ENCODE results near the gene TOR1A. TPM values are rescaled to one million over a fixed set of nuclear protein-coding genes. Genes with fewer than 3 reads are reported as not detected.

The TOR1A gene
- total and polyA plus RNA-seq, 2 donors (not counting 1 experiment from before 2014, with no cell fraction given) = 31.5 to 80.2 TPM

- Histone ChIP-seq H2AFZ (ENCODE audit: low read length) (no peak overlapping the region), H3K4me1 (ENCODE audit: control insufficient read depth, extremely low read depth, insufficient read depth, low read length) (no peaks in the 10 kb centered on the region), H3K27me3 (ENCODE audit: control insufficient read depth, insufficient read depth, low read length) (no peaks in the 10 kb centered on the region), H3K27ac (ENCODE audit: insufficient read depth, low read length) (no peak overlapping the region), H3K9me3 (ENCODE audit: control insufficient read depth, insufficient read depth, low read depth, low read length) (no peaks in the 10 kb centered on the region), H3K4me3 (replicated peaks in 1 of 4; ENCODE audit: control extremely low read depth in 1 of 4, insufficient read depth in 1 of 4, low read depth in 3 of 4, low read length in 4 of 4) (no peak overlapping the region), H3K36me3 (ENCODE audit: control insufficient read depth, insufficient read depth, low read length) (no peaks in the 10 kb centered on the region), H3K79me2 (ENCODE audit: control insufficient read depth, insufficient read depth, low read length) (no peaks in the 10 kb centered on the region), H3K9ac (ENCODE audit: insufficient read depth, low read length) (no peak overlapping the region), H3K4me2 (ENCODE audit: extremely low read depth, insufficient read depth, low read length) (no peak overlapping the region), H4K20me1 (ENCODE audit: control insufficient read depth, extremely low read depth, insufficient read depth, low read length) (no peaks in the 10 kb centered on the region)
- no peak for DNase-seq (ENCODE audit: low read depth in 2 of 2)
- TF ChIP-seq CTCF (conservative IDR thresholded peaks at IDR 0.05 in 1 of 2, IDR thresholded peaks at IDR 0.05 in 1 of 2; ENCODE audit: low read depth in 1 of 2, low read length in 2 of 2) = no peak
- no peak for TF ChIP-seq EZH2 (IDR thresholded peaks at IDR 0.05; ENCODE audit: low read length, missing control alignments)
Measured at GRCh38 chr9:129864991-129865647, 41.2 kb upstream of the TOR1A start.

GRCh38 chr9:129863059-129863690 lies 39.2 kb upstream of the TOR1A start:
- H3K27ac ChIP-seq (ENCODE audit: insufficient read depth, low read length) = no peak overlapping the region

GRCh38 chr9:129861447-129861827 lies 37.5 kb upstream of the TOR1A start:
- Histone ChIP-seq H3K27ac (ENCODE audit: insufficient read depth, low read length) (no peak overlapping the region), H3K9me3 (ENCODE audit: control insufficient read depth, insufficient read depth, low read depth, low read length) (no peaks in the 10 kb centered on the region), H4K20me1 (ENCODE audit: control insufficient read depth, extremely low read depth, insufficient read depth, low read length) (no peaks in the 10 kb centered on the region), H3K4me3 (replicated peaks in 1 of 4; ENCODE audit: control extremely low read depth in 1 of 4, insufficient read depth in 1 of 4, low read depth in 3 of 4, low read length in 4 of 4) (no peak overlapping the region), H3K79me2 (ENCODE audit: control insufficient read depth, insufficient read depth, low read length) (no peaks in the 10 kb centered on the region), H2AFZ (ENCODE audit: low read length) (no peak overlapping the region), H3K4me2 (ENCODE audit: extremely low read depth, insufficient read depth, low read length) (no peak overlapping the region), H3K4me1 (ENCODE audit: control insufficient read depth, extremely low read depth, insufficient read depth, low read length) (no peaks in the 10 kb centered on the region), H3K27me3 (ENCODE audit: control insufficient read depth, insufficient read depth, low read length) (no peaks in the 10 kb centered on the region), H3K9ac (ENCODE audit: insufficient read depth, low read length) (no peak overlapping the region), H3K36me3 (ENCODE audit: control insufficient read depth, insufficient read depth, low read length) (peaks cover 3% of the 10 kb centered on the region)
- no peak for DNase-seq (ENCODE audit: low read depth in 2 of 2)
- no peak for TF ChIP-seq CTCF (conservative IDR thresholded peaks at IDR 0.05 in 1 of 2, IDR thresholded peaks at IDR 0.05 in 1 of 2; ENCODE audit: low read depth in 1 of 2, low read length in 2 of 2)
- no peak for TF ChIP-seq EZH2 (IDR thresholded peaks at IDR 0.05; ENCODE audit: low read length, missing control alignments)

More at GRCh38 chr9:129863059-129863690, 39.2 kb upstream of the TOR1A start:
- H3K9me3 ChIP-seq (ENCODE audit: control insufficient read depth, insufficient read depth, low read depth, low read length) = no peaks in the 10 kb centered on the region
- H3K27me3 ChIP-seq (ENCODE audit: control insufficient read depth, insufficient read depth, low read length) = no peaks in the 10 kb centered on the region
- no peaks in the 10 kb centered on the region for H3K79me2 ChIP-seq (ENCODE audit: control insufficient read depth, insufficient read depth, low read length)
- H3K4me1 ChIP-seq (ENCODE audit: control insufficient read depth, extremely low read depth, insufficient read depth, low read length) = no peaks in the 10 kb centered on the region
- no peak overlapping the region for H3K9ac ChIP-seq (ENCODE audit: insufficient read depth, low read length)
- TF ChIP-seq EZH2 (IDR thresholded peaks at IDR 0.05; ENCODE audit: low read length, missing control alignments) = no peak
- TF ChIP-seq CTCF (conservative IDR thresholded peaks at IDR 0.05 in 1 of 2, IDR thresholded peaks at IDR 0.05 in 1 of 2; ENCODE audit: low read depth in 1 of 2, low read length in 2 of 2) = no peak
- H3K36me3 ChIP-seq (ENCODE audit: control insufficient read depth, insufficient read depth, low read length) = no peaks in the 10 kb centered on the region
- H4K20me1 ChIP-seq (ENCODE audit: control insufficient read depth, extremely low read depth, insufficient read depth, low read length) = no peaks in the 10 kb centered on the region
- H3K4me3 ChIP-seq (replicated peaks in 1 of 4; ENCODE audit: control extremely low read depth in 1 of 4, insufficient read depth in 1 of 4, low read depth in 3 of 4, low read length in 4 of 4) = no peak overlapping the region
- DNase-seq (ENCODE audit: low read depth in 2 of 2) = peak; percentile 61 to 96
- H2AFZ ChIP-seq (ENCODE audit: low read length) = no peak overlapping the region
- H3K4me2 ChIP-seq (ENCODE audit: extremely low read depth, insufficient read depth, low read length) = no peak overlapping the region
